ENCODE data around the gene IFIT2. TPM values are rescaled to one million over a fixed set of nuclear protein-coding genes. Genes with fewer than 3 reads are reported as not detected.

Gene IFIT2
- total RNA-seq, 1 experiment from 2014 or later: 0.58 TPM

DNA sequence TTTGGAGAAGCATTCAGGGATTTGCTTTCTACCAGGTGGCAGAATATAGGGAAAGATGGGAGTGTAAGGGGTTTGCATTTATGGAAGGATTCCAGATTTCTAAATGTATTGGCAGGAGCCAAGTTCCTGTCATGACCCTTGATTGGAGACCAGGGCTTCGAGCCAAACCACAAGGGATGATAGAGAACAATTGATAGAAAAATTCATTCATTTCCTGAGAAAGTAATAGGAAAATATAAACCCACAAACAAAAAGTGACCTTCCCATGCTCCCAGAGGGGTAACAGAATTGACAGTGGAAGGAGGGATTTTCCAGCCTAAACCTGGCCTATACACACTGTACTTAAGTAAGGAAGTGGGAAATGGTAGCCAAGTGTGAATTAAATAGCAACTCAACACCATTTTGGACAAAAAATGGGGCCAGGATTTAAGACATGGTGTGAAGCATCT, 22.4 kb upstream of the IFIT2 start:
- no TSS peak for BruUV-seq (replicated peaks)
- intact Hi-C loops (cut with micrococcal nuclease): no loop called here
- TF ChIP-seq, protein P1, sequence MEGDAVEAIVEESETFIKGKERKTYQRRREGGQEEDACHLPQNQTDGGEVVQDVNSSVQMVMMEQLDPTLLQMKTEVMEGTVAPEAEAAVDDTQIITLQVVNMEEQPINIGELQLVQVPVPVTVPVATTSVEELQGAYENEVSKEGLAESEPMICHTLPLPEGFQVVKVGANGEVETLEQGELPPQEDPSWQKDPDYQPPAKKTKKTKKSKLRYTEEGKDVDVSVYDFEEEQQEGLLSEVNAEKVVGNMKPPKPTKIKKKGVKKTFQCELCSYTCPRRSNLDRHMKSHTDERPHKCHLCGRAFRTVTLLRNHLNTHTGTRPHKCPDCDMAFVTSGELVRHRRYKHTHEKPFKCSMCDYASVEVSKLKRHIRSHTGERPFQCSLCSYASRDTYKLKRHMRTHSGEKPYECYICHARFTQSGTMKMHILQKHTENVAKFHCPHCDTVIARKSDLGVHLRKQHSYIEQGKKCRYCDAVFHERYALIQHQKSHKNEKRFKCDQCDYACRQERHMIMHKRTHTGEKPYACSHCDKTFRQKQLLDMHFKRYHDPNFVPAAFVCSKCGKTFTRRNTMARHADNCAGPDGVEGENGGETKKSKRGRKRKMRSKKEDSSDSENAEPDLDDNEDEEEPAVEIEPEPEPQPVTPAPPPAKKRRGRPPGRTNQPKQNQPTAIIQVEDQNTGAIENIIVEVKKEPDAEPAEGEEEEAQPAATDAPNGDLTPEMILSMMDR (IDR thresholded peaks at IDR 0.05; ENCODE audit: unreplicated experiment): no peak
- Mint-ChIP-seq H3K4me1 (ENCODE audit: insufficient read depth, unreplicated experiment) (peaks cover 59% of the 10 kb centered on the region), H3K27ac (ENCODE audit: low read depth, unreplicated experiment) (peak overlapping the region; percentile 100), H3K9me3 (ENCODE audit: unreplicated experiment) (no peaks in the 10 kb centered on the region), H3K4me3 (ENCODE audit: unreplicated experiment) (peak overlapping the region; percentile 13), H3K36me3 (ENCODE audit: insufficient read depth, unreplicated experiment) (peaks cover 6% of the 10 kb centered on the region), H3K27me3 (ENCODE audit: insufficient read depth, unreplicated experiment) (no peaks in the 10 kb centered on the region)
- peak; percentile 94 for DNase-seq (ENCODE audit: unreplicated experiment)
- CTCF ChIA-PET: interaction anchor here (2.0 kb wide), 1 partner anchor 22 kb away, joined by 6 read pairs; the partner anchor contains the start of gene IFIT2
- POLR2A ChIA-PET: interaction anchor here (0.5 to 4.9 kb wide), 11 partner anchors 14 to 494 kb away, joined by 3 to 66 read pairs (median 7); partner anchors contain the start of genes IFIT2, IFIT3 and LIPA

DNA sequence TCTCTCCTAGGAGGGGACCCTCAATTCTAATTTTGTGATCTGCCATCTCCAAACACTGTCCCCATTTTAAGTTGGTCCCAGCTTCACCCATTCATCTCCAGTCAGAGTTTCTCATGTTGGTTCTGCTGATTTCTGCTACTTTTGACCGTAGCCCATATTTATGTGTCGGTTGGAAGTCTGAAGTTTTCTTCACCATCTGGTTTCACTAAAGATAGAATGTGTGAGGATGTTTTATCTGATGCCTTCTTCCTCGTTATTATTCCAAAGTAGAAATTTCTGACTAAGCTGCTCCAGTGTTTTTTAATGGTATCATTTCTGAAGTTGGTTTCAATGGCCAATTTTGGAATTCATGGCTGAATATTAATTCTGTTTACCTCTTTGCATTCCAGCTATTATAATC, 21.3 kb upstream of the IFIT2 start:
- Mint-ChIP-seq H3K27me3 (ENCODE audit: insufficient read depth, unreplicated experiment) (no peaks in the 10 kb centered on the region), H3K9me3 (ENCODE audit: unreplicated experiment) (no peaks in the 10 kb centered on the region), H3K27ac (ENCODE audit: low read depth, unreplicated experiment) (no peak overlapping the region), H3K4me1 (ENCODE audit: insufficient read depth, unreplicated experiment) (peaks cover 60% of the 10 kb centered on the region), H3K4me3 (ENCODE audit: unreplicated experiment) (no peak overlapping the region), H3K36me3 (ENCODE audit: insufficient read depth, unreplicated experiment) (peaks cover under 1% of the 10 kb centered on the region)
- intact Hi-C loops (cut with micrococcal nuclease): no loop called here
- BruUV-seq (replicated peaks): no TSS peak
- DNase-seq (ENCODE audit: unreplicated experiment): no peak
- ChIA-PET CTCF (interaction anchor here (0.6 kb wide), 2 partner anchors 99 to 1698 kb away, joined by 3 to 4 read pairs; no protein-coding TSS in a partner anchor), POLR2A (interaction anchor here (0.9 to 2.8 kb wide), 4 partner anchors 15 to 72 kb away, joined by 3 to 12 read pairs (median 4); partner anchors contain the start of gene IFIT2)
- TF ChIP-seq, protein P1 (IDR thresholded peaks at IDR 0.05; ENCODE audit: unreplicated experiment): no peak

DNA sequence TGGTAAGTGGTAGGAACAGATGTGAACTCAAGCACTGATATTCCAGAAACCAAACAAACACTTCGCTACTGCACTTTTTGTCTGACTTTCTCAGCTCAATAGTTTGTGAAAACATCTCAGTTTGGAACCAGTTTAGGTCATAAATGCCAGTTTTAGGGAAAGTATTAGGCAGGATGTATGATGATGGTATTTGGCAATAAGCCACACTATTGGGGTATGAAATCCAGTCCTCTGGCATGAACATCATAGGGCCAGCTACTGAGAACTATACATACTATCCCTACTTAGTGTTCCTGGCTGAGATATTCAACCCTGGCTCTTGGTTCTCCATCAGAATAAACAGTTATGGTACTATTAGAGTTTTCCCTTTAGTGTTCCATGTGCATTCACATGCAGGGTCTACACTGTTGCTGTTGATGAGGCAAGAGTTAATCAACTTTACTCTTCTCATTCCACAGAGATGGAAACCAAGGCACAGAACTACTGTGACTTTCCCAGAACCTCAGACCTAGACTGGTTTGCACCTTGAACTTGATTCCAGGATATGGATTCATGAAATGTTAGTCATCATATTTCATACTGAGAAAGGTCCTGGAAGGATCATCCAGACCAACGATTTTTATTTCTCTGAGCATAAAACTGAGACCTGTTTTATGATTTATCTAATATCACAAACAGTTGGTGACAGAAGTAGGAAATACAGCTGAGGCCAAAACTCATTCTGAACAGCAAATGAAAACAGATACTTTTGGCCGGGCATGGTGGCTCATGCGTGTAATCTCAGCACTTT, 20.0 kb upstream of the IFIT2 start:
- CTCF ChIA-PET: interaction anchor here (1.7 kb wide), 1 partner anchor 20 kb away, joined by 7 read pairs; no protein-coding TSS in a partner anchor
- POLR2A ChIA-PET: interaction anchor here (0.6 to 1.2 kb wide), 2 partner anchors 9 to 66 kb away, joined by 3 read pairs; no protein-coding TSS in a partner anchor
- H3K4me1 Mint-ChIP-seq (ENCODE audit: insufficient read depth, unreplicated experiment): peaks cover 57% of the 10 kb centered on the region
- no peak overlapping the region for H3K27ac Mint-ChIP-seq (ENCODE audit: low read depth, unreplicated experiment)
- TF ChIP-seq, protein P1 (IDR thresholded peaks at IDR 0.05; ENCODE audit: unreplicated experiment): no peak
- no TSS peak for BruUV-seq (replicated peaks)
- H3K36me3 Mint-ChIP-seq (ENCODE audit: insufficient read depth, unreplicated experiment): no peaks in the 10 kb centered on the region
- no peaks in the 10 kb centered on the region for H3K27me3 Mint-ChIP-seq (ENCODE audit: insufficient read depth, unreplicated experiment)
- intact Hi-C loops (cut with micrococcal nuclease): no loop called here
- no peaks in the 10 kb centered on the region for H3K9me3 Mint-ChIP-seq (ENCODE audit: unreplicated experiment)
- no peak overlapping the region for H3K4me3 Mint-ChIP-seq (ENCODE audit: unreplicated experiment)
- no peak for DNase-seq (ENCODE audit: unreplicated experiment)

Data from MCF 10A (cell line).